ENCODE measurements around the gene RAB7A.
A peak's percentile ranks its signal among the peaks of the same experiment; 100 is the strongest.

DNA sequence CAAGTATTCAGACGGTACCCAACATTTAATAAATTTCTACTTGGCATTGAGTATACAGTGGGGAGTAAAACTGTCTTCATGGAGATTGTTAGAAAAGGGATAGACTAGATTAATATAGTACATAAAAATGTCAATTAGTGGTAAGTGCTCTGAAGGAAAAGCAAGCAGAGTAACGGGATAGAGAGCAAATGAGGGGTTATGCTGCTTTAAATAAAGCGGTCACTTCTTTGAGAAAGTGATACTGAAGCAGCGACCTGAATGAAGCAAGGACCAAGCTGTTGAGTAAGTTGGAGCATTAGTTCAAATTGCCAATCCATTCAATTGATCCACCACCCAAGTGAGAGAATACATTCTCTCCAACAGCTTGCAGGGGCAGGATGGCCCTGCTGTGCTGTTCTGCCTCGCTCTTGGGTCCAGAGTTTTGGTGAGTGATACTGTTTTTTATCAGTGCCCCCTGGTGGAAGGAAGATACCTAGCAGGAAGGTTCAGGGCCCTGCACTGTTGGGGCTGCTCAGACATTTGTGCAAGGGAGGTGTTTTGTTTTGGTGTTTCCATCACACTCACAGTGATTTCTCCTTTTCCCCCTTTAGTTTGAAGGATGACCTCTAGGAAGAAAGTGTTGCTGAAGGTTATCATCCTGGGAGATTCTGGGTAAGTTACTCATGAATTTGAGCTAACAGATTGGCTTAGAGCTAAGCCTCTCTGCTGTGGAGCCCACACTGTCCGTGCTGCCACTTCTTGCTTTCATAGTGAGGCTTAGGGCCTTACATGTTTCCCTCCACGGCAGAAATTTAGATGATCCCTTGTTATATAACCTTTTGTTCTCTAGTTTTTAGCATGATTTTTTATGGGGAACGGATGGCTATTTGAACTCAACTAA, 69.0 kb downstream of the RAB7A start:
- TF ChIP-seq, protein P1, sequence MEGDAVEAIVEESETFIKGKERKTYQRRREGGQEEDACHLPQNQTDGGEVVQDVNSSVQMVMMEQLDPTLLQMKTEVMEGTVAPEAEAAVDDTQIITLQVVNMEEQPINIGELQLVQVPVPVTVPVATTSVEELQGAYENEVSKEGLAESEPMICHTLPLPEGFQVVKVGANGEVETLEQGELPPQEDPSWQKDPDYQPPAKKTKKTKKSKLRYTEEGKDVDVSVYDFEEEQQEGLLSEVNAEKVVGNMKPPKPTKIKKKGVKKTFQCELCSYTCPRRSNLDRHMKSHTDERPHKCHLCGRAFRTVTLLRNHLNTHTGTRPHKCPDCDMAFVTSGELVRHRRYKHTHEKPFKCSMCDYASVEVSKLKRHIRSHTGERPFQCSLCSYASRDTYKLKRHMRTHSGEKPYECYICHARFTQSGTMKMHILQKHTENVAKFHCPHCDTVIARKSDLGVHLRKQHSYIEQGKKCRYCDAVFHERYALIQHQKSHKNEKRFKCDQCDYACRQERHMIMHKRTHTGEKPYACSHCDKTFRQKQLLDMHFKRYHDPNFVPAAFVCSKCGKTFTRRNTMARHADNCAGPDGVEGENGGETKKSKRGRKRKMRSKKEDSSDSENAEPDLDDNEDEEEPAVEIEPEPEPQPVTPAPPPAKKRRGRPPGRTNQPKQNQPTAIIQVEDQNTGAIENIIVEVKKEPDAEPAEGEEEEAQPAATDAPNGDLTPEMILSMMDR (IDR thresholded peaks at IDR 0.05): peak; percentile 71 to 83 (median 75)
- TF ChIP-seq POLR2A (IDR thresholded peaks at IDR 0.05) (no peak), EP300 (IDR thresholded peaks at IDR 0.05) (peak in 1 of 2 donors; percentile 59)
